HAP-1 (cell line): Measurements from ENCODE around the gene HES3.
A peak's percentile ranks its signal among the peaks of the same experiment; 100 is the strongest.

Experiments used
- DNase-seq, 2 experiments: peaks; one replicate each; pipeline ENCODE4 v3.0.0-alpha.2; 2016 to 2020; ENCODE audit warnings: low spot score in 2 of 2
- H3K27me3 ChIP-seq: fragments of 250-450 bp; sonication (Bioruptor Pico); 2 replicates; pipeline ENCODE4 v1.5.1; 2020; ENCODE audit warnings: low read depth, mild to moderate bottlenecking, moderate library complexity
- H3K36me3 ChIP-seq: fragments of 250-450 bp; sonication (Bioruptor Pico); replicated peaks from 2 replicates; pipeline ENCODE4 v1.5.1; 2020; ENCODE audit warnings: mild to moderate bottlenecking
- H3K4me1 ChIP-seq: fragments of 250-450 bp; sonication (Bioruptor Pico); 2 replicates; pipeline ENCODE4 v1.5.1; 2020; ENCODE audit warnings: mild to moderate bottlenecking
- H3K4me3 ChIP-seq: fragments of 250-450 bp; sonication (Bioruptor Pico); 2 replicates; pipeline ENCODE4 v1.5.1; 2020; ENCODE audit warnings: mild to moderate bottlenecking, moderate library complexity
- H3K9me3 ChIP-seq: fragments of 250-450 bp; sonication (Bioruptor Pico); 2 replicates; pipeline ENCODE4 v1.5.1; 2020; ENCODE audit warnings: mild to moderate bottlenecking, moderate library complexity
- in situ Hi-C: fragments of 300-500 bp; cut with MboI; formaldehyde crosslinking; loops from 3 replicates; pipeline ENCODE4 v1.14.3; 2020; ENCODE audit warnings: low sequenced_read_pairs, inconsistent platforms, mixed read lengths

The HES3 gene, protein sequence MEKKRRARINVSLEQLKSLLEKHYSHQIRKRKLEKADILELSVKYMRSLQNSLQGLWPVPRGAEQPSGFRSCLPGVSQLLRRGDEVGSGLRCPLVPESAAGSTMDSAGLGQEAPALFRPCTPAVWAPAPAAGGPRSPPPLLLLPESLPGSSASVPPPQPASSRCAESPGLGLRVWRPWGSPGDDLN

DNA sequence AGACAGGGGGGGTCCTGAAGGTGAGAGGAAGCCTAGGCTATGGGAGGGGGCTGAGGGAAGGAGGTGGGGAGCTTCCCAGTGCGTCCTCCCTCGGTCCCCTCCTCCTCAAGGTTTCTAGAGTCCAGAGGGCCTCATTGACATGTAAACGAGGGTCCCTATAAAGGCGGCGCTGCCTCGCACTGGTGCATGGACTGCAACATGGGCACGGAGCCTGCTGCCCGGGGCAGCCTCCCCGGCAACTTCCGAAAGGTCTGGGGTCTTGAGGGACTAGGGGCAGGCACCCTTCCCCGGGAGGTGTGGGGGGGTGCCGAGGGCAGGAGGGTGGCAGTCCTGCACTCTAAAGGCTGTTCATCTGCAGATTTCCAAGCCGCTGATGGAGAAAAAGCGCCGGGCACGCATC is at the start of gene HES3:
HES3 (plus strand) TSS at position 187 of the 400 bp plus-strand sequence; CDS start at position 374, 187 bp downstream.
- no peak for DNase-seq
- H3K4me3 ChIP-seq: no peak within 1 kb of the TSS; the same call in 1 of the 2 replicates
- in situ Hi-C loops: no loop called here
- no peaks in the 10 kb centered on the region for H3K9me3 ChIP-seq
- peaks cover 30% of the 10 kb centered on the region for H3K4me1 ChIP-seq
- H3K36me3 ChIP-seq: no peaks in the 10 kb centered on the region
- H3K27me3 ChIP-seq: peaks cover 26% of the 10 kb centered on the region

DNA sequence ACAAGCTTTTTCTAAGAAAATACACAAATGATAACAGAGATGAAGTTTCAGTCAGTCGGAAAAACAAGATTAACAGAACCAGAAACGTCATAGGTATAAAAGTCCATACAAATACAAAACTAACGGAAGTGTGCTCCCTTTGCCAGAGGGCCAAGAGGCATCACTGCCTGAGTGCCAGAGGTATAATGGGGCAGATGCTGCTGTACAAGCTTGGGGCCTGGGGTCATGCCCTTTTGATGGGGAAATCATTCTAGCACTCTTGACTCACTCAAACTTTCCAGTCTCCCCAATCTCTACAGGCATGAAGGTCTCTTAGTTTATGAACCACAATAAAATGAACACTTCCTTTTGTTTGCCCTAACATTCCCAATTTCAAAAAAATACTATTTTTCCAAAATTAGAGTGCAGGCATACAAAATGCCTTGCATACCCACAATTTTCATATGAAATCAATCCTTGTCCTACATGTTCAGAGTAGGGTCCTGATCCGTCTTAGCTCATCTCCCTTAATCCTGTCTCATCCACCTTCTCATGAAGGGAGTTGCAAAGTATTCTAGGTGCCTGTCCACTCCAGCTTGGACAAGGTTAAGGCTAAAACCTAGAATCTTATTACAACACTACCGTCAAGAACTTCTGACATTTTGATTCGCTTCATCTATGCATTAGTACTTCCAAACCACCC is 46.1 kb upstream of the HES3 start:
- DNase-seq: no peak
- H3K36me3 ChIP-seq: peaks cover 55% of the 10 kb centered on the region

DNA sequence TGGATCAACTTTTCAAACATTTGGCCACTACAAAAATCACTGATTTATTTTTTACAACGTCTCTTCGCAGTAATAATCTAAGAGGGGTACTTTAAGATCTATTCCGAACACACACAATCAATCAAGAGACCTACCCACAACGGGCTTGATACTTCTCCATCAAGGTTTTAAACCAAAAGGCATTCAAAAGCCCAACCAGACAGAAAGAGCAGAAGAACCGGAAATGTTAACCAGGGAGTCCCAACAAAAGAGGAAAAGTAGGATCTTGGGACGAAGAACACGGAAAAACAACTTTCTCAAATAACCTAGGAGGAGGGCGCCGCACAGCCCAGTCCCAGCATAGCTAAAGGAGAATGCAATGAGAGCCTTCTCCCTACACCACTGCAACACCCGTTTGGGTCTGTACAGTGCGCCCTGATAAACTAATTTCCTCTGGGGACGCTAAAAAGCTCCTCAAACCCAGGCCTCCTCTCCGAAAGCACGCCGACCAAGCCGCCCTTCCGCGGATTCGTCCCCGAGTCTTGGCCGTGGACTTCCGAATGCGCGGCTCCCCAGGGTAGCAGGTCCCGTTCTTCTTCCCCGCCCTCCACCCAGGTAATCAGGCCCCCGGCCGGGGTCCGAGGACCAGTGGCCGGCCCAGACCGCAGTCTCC is 45.2 kb upstream of the HES3 start:
- in situ Hi-C loops: no loop called here
- peaks cover 6% of the 10 kb centered on the region; the same call in 1 of the 2 replicates for H3K4me1 ChIP-seq
- peak overlapping the region; percentile 94 for H3K4me3 ChIP-seq
- peaks cover 46% of the 10 kb centered on the region for H3K36me3 ChIP-seq
- H3K9me3 ChIP-seq: no peaks in the 10 kb centered on the region
- no peaks in the 10 kb centered on the region for H3K27me3 ChIP-seq
- peak in 1 of 2 experiments; percentile 36 for DNase-seq

More for the DNA sequence above, 46.1 kb upstream of the HES3 start:
- Histone ChIP-seq H3K4me3 (peak overlapping the region; percentile 94), H3K27me3 (no peaks in the 10 kb centered on the region), H3K4me1 (peaks cover 6% of the 10 kb centered on the region; the same call in 1 of the 2 replicates), H3K9me3 (no peaks in the 10 kb centered on the region)
- in situ Hi-C loops: no loop called here

DNA sequence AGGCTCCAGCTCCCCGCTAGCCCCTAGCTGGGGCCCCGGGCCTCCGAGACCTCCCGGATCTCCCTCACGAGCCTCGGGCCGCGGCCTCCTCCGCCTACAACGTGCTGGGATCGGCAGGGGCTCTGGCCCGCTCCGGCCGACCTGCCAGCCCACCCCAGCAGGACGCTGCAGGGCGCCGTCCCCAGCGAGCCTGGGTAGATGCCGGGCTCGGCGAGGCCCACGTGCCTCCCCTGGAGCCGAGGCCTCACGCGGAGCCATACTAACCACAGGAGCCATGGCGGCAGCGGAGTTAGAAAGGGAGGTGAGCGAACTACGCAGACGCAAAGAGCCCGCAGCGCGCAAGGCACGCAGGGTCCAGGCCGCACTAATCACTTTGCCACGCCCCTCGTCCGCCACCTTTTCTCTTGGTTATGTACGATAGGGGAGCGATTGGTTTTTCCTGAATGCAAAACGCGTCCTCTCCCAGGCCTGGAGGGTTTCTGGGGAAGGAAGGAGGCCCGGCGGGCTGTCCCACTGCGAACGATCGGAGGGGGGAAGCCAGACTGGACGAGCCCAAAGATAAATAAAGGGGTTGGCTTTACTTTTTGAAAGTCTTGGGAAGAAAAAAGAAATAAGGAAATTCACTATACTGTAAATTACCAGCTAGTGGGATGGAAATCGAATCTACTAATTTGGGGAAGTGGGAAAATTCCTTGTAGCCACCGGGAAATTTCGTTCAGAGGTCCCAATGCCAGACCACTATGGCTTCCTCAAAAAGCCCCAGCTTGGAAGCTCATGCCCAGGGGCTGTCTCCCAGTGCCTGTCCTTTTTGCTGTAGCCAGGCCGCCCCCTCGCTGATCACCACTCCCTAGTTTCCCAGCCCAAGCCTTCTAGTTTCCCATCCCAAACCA is 44.4 kb upstream of the HES3 start, which contains the start of gene RPL22:
RPL22 (minus strand) TSS at position 298 of the 890 bp plus-strand sequence; CDS start at position 276, 22 bp downstream.
- Histone ChIP-seq H3K4me1 (peaks cover 6% of the 10 kb centered on the region; the same call in 1 of the 2 replicates), H3K36me3 (peaks cover 38% of the 10 kb centered on the region), H3K9me3 (no peaks in the 10 kb centered on the region), H3K4me3 (peak within 1 kb of the TSS; percentile 94), H3K27me3 (no peaks in the 10 kb centered on the region)
- in situ Hi-C loops: no loop called here
- peak; percentile 99 for DNase-seq

DNA sequence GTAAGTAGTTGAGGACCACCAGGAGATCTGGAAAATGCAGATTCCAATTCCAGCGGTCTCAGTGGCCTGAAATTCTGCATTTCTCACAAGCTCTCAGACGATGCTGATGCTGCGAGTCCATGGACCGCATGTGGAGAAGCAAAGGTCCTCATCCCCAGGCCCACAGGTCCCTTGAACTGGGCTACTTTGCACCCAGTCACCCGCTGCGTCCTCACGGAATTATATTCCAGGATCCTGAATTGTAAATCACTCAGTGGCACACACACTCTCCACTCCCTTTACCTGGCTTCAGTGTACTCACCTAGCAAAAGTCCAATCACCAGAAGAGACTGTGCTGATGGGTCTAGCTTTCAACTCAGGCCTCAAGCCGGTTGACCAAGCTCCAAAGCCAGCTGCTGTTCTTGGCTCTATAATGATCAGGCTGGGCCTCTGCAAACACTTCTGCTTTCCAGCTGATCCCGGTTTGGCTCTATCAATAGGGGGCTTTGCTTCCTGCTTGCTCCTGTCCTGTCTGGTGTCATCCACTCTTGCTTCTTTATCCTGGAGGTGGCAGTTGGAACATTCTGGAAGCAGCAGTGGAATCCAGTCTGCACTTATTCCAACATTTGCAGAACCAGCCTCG is 43.7 kb upstream of the HES3 start:
- DNase-seq: no peak
- in situ Hi-C loops: no loop called here
- H3K9me3 ChIP-seq: no peaks in the 10 kb centered on the region

DNA sequence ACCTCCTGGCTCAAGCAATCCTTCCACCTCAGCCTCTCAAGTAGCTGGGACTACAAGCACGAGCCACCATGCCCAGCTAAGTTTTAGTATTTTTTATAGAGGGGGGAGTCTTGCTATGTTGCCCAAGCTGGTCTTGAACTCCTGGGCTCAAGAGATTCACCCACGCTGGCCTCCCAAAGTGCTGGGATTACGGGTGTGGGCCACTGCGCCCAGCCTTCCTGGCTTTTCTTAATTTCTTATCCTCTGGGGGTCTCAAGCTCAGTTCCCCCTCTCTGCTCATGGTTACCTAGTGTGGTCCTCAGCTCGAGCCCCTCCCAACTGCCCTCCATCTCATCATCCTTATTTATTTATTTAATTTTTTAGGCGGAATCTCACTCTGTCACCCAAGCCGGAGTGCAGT is 41.7 kb upstream of the HES3 start:
- in situ Hi-C loops: no loop called here

More for the DNA sequence above, 43.7 kb upstream of the HES3 start:
- Histone ChIP-seq H3K4me1 (peaks cover 9% of the 10 kb centered on the region), H3K27me3 (no peaks in the 10 kb centered on the region), H3K4me3 (peak overlapping the region; percentile 94), H3K36me3 (peaks cover 32% of the 10 kb centered on the region)

DNA sequence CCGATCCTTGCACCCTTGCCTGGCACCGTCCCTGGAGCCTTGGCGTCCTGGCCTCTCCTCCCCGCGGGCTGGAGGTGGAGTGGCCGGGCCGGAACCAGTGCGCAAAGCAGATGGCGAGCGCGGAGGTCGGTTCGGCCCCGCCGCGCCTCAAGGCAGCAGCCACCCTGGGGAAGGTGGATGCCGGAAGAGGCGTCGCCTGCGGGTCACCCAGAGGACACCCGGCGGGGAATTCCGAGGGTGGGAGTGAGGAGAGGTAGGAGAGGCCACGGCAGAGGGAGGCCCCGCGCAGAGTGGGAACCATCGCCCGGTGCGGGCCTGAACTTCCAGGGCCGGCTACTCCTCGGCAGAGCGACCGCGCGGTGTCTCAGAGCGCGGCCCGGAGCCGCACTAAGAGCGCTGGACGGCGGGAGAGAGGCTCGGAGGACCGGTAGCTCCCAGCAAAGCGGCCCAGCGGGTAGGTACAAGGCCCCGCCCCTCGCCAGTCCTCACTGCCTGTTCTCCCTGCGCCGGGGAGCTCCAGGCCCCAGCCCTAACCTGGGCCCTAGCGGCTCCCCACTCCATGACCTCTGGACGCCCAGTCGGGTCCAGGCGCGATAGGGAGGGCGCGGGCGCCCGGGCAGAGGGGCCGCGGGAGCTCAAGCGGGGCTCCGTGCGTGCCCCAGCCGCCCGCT is 38.0 kb upstream of the HES3 start, which contains the start of gene RNF207:
RNF207 (plus strand) TSS at position 271 of the 671 bp plus-strand sequence. CDS start 417 bp downstream, outside the sequence.
- Histone ChIP-seq H3K4me1 (peaks cover 19% of the 10 kb centered on the region), H3K9me3 (no peaks in the 10 kb centered on the region), H3K4me3 (no peak within 1 kb of the TSS), H3K36me3 (peaks cover 20% of the 10 kb centered on the region), H3K27me3 (no peaks in the 10 kb centered on the region)
- in situ Hi-C loops: no loop called here
- no peak for DNase-seq

More for the DNA sequence above, 41.7 kb upstream of the HES3 start:
- Histone ChIP-seq H3K36me3 (peaks cover 12% of the 10 kb centered on the region), H3K4me3 (no peak overlapping the region), H3K27me3 (no peaks in the 10 kb centered on the region), H3K4me1 (peaks cover 9% of the 10 kb centered on the region), H3K9me3 (no peaks in the 10 kb centered on the region)
- DNase-seq: no peak

DNA sequence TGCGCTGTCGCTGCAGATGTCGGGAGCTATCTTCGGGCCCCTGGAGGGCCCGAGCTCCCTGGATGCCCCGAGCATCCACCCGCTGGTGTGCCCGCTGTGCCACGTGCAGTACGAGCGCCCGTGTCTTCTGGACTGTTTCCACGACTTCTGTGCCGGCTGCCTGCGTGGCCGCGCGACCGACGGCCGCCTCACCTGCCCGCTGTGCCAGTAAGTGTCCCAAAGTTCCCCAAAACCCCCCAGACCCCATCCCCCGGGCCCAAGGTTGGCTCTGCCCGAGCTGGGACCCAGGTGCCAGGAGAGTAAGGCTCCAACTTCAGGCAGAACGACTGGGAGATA is 37.5 kb upstream of the HES3 start:
- Histone ChIP-seq H3K36me3 (peaks cover 23% of the 10 kb centered on the region), H3K9me3 (no peaks in the 10 kb centered on the region), H3K4me3 (no peak overlapping the region), H3K27me3 (no peaks in the 10 kb centered on the region), H3K4me1 (peaks cover 19% of the 10 kb centered on the region)
- in situ Hi-C loops: no loop called here
- DNase-seq: no peak

DNA sequence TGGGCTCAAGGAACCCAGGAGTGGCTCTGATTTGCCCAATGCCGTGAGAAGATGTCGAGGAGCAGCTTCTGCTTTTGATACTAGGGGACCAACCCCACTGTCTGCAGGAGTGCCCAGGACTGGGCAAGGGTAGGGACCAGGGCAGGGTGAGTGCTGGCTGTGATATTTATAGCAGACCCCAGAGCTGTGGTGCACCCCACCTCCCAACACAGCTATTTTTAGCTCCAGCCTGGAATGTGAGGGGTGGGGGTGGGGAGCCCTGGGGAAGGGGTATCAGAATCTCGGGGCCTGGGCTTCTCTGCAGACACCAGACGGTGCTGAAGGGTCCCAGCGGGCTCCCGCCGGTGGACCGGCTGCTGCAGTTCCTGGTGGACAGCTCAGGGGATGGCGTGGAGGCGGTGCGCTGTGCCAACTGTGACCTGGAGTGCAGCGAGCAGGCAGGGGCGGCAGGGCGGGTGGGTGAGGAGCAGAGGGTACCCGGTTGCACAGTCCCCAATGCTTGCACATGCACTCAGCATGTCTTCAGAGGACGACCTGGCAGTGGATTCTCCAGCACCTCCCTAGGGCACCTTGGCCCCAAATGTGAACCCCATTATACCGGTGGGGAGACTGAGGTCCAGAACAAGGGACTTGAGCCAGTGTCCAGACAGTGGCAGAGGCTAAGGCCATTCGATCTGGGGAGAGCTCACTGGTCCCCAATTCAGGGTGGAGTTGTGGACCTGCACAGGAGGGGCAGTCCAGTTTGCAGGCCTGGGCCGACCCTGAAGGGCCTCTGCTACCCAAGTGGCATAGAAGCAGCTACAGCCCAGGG is 36.7 kb upstream of the HES3 start:
- peaks cover 31% of the 10 kb centered on the region for H3K36me3 ChIP-seq
- H3K4me1 ChIP-seq: peaks cover 19% of the 10 kb centered on the region

DNA sequence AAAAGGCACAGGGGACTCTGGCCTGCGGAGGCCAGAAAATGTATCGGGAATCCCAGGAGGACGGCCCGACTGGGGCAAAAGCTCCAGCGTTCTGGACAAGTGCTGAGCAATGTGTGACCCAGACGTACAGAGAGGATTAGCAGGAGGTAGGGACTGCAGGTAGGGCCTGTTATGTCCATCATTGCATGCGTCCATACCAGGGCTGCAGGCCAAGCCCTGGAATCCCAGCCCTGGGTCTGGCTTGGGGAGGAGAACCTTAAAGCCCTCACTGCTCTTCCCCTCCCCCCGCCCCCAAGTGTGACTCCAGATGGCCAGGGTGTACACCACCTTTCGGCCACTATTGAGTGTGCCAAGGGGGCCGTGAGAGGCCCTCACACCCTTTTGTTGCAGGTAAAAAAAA is 36.1 kb upstream of the HES3 start:
- Histone ChIP-seq H3K27me3 (no peaks in the 10 kb centered on the region), H3K4me3 (peak overlapping the region; percentile 49), H3K36me3 (peaks cover 37% of the 10 kb centered on the region), H3K4me1 (peaks cover 19% of the 10 kb centered on the region), H3K9me3 (no peaks in the 10 kb centered on the region)
- in situ Hi-C loops: no loop called here
- no peak for DNase-seq

More for the DNA sequence above, 36.7 kb upstream of the HES3 start:
- DNase-seq: no peak
- in situ Hi-C loops: no loop called here
- Histone ChIP-seq H3K27me3 (no peaks in the 10 kb centered on the region), H3K9me3 (no peaks in the 10 kb centered on the region), H3K4me3 (peak overlapping the region; percentile 49)

DNA sequence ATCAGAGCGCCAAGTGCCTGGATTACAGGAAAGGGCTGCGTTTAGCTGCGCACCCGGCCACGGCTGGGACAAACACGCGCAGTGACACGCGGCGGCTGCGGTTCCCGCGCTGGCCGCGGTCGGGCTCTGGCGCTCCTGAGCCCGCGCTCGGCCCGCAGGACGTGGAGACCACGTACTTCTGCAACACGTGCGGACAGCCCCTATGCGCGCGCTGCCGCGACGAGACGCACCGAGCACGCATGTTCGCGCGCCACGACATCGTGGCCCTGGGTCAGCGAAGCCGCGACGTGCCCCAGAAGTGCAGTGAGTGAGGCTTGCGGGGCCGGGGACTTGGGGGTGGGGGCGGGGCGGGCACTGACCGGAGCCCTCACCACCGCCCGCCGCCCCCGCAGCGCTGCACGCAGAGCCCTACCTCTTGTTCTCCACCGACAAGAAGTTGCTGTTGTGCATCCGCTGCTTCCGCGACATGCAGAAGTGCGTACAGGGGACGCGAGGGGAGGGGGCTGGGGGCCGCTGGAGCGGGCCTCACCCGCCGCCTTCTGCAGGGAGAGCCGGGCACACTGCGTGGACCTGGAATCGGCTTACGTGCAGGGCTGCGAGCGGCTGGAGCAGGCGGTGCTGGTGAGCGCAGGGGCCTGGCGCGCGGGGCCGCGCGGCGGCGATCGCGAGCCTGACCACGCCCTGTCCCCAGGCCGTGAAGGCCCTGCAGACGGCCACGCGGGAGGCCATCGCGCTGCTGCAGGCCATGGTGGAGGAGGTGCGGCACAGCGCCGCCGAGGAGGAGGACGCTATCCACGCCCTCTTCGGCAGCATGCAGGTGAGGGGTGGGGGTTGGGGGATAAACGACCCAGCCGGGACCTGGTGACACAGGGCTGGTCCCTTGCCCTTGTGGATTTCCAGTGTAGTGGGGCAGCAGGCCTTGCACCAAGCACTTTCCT is 35.0 kb upstream of the HES3 start:
- no peaks in the 10 kb centered on the region for H3K9me3 ChIP-seq
- no peaks in the 10 kb centered on the region for H3K27me3 ChIP-seq
- H3K36me3 ChIP-seq: peaks cover 43% of the 10 kb centered on the region
- peak; percentile 56 to 79 for DNase-seq
- peaks cover 19% of the 10 kb centered on the region for H3K4me1 ChIP-seq
- in situ Hi-C loops: no loop called here
- H3K4me3 ChIP-seq: peak overlapping the region; percentile 49
